Measurements from ENCODE around the gene ZBTB7C. TPM values are rescaled to one million over a fixed set of nuclear protein-coding genes. Genes with fewer than 3 reads are reported as not detected.

The ZBTB7C gene
- total and polyA plus RNA-seq, 9 of the 15 experiments (the other 6 are each of a cell fraction or from before 2014, with no cell fraction given): not detected

GRCh38 chr18:48445540-48445939 is 36.4 kb upstream of the ZBTB7C start:
- in situ Hi-C loops (cut with MboI) (loop anchor here (10.0 kb wide), 2 partner anchors 421 to 671 kb away; no protein-coding TSS in a partner anchor), intact Hi-C loops (cut with micrococcal nuclease) (loop anchor here (5.0 to 10.0 kb wide), 2 partner anchors 413 to 671 kb away; no protein-coding TSS in a partner anchor)
- no peaks in the 10 kb centered on the region for H3K4me1 ChIP-seq (replicated peaks in 1 of 2; ENCODE audit: control insufficient read depth in 2 of 2, insufficient read depth in 2 of 2, low read length in 2 of 2)
- WGBS (ENCODE audit: insufficient coverage, low coverage, missing lambda C conversion rate): 61% methylated on average over 3 of the region's 3 CpGs
- H3K4me2 ChIP-seq (ENCODE audit: insufficient read depth, low read length): no peak overlapping the region
- no peaks in the 10 kb centered on the region for H3K9me1 ChIP-seq (ENCODE audit: control insufficient read depth, insufficient read depth, low read length)
- ChIA-PET POLR2A (interaction anchor here (0.6 to 0.7 kb wide), 3 partner anchors 131 to 292 kb away, joined by 3 read pairs; no protein-coding TSS in a partner anchor), CTCF (ENCODE audit: low intra/inter-chr PET ratio) (interaction anchor here (1.6 to 2.4 kb wide), 2 partner anchors 215 to 415 kb away, joined by 4 to 11 read pairs; no protein-coding TSS in a partner anchor)
- no peak overlapping the region for H3K9ac ChIP-seq (ENCODE audit: insufficient read depth in 1 of 2, low read depth in 2 of 2, low read length in 2 of 2)
- H3K4me3 ChIP-seq: no peak overlapping the region
- H3K79me2 ChIP-seq (ENCODE audit: control insufficient read depth, insufficient read depth, low read length): no peaks in the 10 kb centered on the region
- no peak overlapping the region for H3K27ac ChIP-seq (ENCODE audit: extremely low read depth, low read depth, low read length)
- H4K20me1 ChIP-seq (replicated peaks; ENCODE audit: control insufficient read depth, insufficient read depth, low read length): 0 out of 2 replicates have a peak, but pooled peaks cover 7% of the 10 kb centered on the region
- no peak overlapping the region for H2AFZ ChIP-seq (ENCODE audit: low read depth, low read length)
- peak; percentile 48 to 70 (median 58) for DNase-seq (ENCODE audit: extremely low read depth in 1 of 4, low spot score in 3 of 4)
- H3K9me3 ChIP-seq (replicated peaks; ENCODE audit: control insufficient read depth, insufficient read depth, low read depth, low read length): no peaks in the 10 kb centered on the region
- peak; percentile 85 for FAIRE-seq
- H3K27me3 ChIP-seq (ENCODE audit: control insufficient read depth in 2 of 2, insufficient read depth in 2 of 2, low read length in 2 of 2): peaks cover 2 to 20% of the 10 kb centered on the region in 2 experiments; a peak in 4 of 5 replicates
- peak; percentile 94 for ATAC-seq
- no TSS peak for BruUV-seq (replicated peaks)
- no peaks in the 10 kb centered on the region for H3K36me3 ChIP-seq (ENCODE audit: control insufficient read depth, insufficient read depth, low read length)
- TF ChIP-seq KLF16 (IDR thresholded peaks at IDR 0.05): peak; percentile 33; the same call in 1 of the 2 replicates
- TF ChIP-seq ZNF764 (CRISPR knock-in tag; IDR thresholded peaks at IDR 0.05; ENCODE audit: low read depth): peak; percentile 54; the same call in 1 of the 2 replicates
- peak in 1 of 3 experiments; percentile 6 for TF ChIP-seq YY1 (IDR thresholded peaks at IDR 0.05; ENCODE audit: borderline replicate concordance in 1 of 3, control insufficient read depth in 1 of 3, extremely low read depth in 1 of 3, insufficient read depth in 3 of 3, insufficient read length in 1 of 3, insufficient replicate concordance in 2 of 3, low read depth in 1 of 3, low read length in 2 of 3)
- TF ChIP-seq CCAR2 (IDR thresholded peaks at IDR 0.05; ENCODE audit: low read depth, low read length): no peak
- TF ChIP-seq SMC3 (conservative IDR thresholded peaks at IDR 0.05; ENCODE audit: insufficient read depth, low read depth, low read length): 0 out of 2 replicates have a peak, but pooled peaks have one; percentile 40
- TF ChIP-seq STAG1 (CRISPR knock-in tag; IDR thresholded peaks at IDR 0.05; ENCODE audit: borderline replicate concordance): peak; percentile 26; the same call in 1 of the 2 replicates
- TF ChIP-seq RAD21 (CRISPR knock-in tag; conservative IDR thresholded peaks at IDR 0.05 in 1 of 2, IDR thresholded peaks at IDR 0.05 in 1 of 2): peak; percentile 21 to 60; a peak in 3 of 4 replicates
- TF ChIP-seq, protein P1, sequence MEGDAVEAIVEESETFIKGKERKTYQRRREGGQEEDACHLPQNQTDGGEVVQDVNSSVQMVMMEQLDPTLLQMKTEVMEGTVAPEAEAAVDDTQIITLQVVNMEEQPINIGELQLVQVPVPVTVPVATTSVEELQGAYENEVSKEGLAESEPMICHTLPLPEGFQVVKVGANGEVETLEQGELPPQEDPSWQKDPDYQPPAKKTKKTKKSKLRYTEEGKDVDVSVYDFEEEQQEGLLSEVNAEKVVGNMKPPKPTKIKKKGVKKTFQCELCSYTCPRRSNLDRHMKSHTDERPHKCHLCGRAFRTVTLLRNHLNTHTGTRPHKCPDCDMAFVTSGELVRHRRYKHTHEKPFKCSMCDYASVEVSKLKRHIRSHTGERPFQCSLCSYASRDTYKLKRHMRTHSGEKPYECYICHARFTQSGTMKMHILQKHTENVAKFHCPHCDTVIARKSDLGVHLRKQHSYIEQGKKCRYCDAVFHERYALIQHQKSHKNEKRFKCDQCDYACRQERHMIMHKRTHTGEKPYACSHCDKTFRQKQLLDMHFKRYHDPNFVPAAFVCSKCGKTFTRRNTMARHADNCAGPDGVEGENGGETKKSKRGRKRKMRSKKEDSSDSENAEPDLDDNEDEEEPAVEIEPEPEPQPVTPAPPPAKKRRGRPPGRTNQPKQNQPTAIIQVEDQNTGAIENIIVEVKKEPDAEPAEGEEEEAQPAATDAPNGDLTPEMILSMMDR (IDR thresholded peaks at IDR 0.05 in 2 of 3, conservative IDR thresholded peaks at IDR 0.05 in 1 of 3; ENCODE audit: insufficient read depth in 2 of 3, low read depth in 1 of 3, low read length in 3 of 3): peak; percentile 74 to 80 (median 79)
- no peak for TF ChIP-seq CEBPG (CRISPR knock-in tag; IDR thresholded peaks at IDR 0.05)
- 0 out of 4 replicates have a peak, but pooled peaks of 1 of the 2 experiments have one; percentile 25 for TF ChIP-seq CEBPG (tag; conservative IDR thresholded peaks at IDR 0.05 in 1 of 2, IDR thresholded peaks at IDR 0.05 in 1 of 2)
- peak; percentile 82 for TF ChIP-seq CEBPB (tag; IDR thresholded peaks at IDR 0.05)
- TF ChIP-seq E2F4 (CRISPR knock-in tag; IDR thresholded peaks at IDR 0.05; ENCODE audit: low read depth): no peak

Data from K562 (cell line).